Brain pericyte (primary cell): Measurements from ENCODE around the gene SLFN14.
"Not testable (repeated sequence)": the region's sequence is repeated elsewhere in the genome, so short reads cannot be mapped to it uniquely, and the experiment has no call there.

Source experiments
- DNase-seq: peaks from one replicate; pipeline ENCODE4 v3.0.0-alpha.2; 2012; ENCODE audit warnings: low read depth, low spot score

SLFN14 gene

DNA sequence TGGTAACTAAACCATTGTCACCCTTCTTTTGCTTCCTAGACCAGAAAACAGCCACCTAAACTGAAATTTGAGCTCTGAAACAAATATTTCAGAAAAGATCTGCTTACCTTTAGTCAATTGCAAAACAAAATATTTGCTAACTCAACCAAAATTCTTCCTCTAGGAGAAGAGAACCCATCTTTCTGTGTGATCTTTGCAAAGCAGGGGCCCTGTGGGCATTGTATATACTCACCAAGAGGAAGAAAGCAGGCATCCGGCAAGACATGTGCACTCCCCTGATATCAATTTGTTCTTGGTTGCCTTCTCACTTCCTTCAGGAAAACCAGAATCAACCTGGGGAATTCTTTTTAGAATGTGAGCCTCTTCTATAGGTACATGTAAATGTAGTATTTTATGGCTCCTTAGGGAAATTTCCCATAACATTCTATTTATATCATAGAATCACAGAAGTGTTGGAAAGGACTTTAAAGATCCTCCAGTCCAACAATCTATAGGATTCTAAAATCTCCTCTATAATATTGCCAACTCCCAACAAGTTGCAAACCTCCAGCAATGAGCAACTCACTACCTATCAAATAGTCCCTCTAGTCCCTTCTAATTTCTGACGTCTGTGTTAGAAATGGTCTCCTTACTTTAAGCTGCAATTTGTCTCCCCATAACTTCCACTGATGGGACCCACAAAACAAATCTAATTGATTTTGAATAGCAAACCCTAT is 966 bp downstream of the SLFN14 start:
- no peak for DNase-seq

DNA sequence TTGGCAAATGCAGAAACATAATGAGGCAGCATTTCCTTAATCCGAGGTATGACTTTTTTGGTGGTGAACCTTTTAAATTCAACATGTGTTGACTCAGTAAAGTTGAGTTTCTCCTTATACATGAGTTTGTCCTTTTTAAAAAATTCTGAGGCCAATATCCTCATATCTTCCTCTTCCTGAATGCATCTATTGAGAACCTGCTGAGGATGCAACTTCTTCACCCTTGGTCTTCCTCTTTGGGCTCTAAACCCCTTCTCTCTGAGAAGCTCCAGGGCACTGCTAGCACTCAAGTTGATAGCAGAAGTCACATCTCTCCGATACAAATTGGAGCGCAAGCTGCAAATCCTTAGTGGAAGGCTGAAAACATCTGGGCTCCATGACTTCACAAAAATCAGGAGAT is 3.3 kb downstream of the SLFN14 start:
- DNase-seq, result no peak

GRCh38 chr17:35555691-35556090 is 4.9 kb downstream of the SLFN14 start:
- no peak for DNase-seq

DNA sequence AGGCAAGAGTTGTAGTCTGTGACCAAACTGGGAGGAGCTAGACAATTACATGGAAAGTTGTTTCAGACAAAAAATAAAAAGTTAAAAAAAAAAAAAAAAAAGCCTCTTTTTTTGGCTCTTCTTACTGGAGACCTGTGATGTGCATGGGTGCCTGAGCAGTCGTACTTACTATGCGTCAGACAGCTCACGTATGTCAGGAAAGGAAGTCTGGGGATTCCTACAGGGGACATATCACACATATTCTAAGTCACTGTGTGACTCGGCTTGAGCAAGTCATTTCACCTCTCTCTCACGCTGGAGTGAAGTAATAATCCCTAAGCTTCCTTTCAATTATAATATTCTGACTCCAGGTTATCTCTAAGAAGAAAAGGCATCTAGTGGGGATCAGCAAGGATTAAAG is 6.0 kb downstream of the SLFN14 start:
- DNase-seq, result no peak

- DNase-seq, result no peak
These were observed 7.3 kb downstream of the SLFN14 start for GRCh38 chr17:35553310-35553709.

DNA sequence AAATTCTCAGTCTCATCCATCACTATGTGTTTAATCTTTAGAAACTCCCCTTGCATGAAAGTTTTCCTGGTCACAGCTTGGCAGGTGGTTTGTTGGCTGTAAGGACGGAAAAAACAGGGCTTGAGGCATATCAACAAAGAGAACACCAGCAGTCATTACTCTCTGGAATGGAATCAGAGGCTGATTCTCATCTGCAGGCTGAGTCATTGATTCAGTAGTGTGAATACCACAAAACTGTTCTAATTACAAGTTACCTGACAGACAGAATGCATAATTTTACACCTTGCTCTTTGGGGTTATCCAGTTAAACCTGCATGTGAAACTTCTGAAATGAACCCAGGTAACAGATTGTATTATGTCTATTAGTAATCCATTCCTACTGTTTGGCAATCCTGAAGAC is 11.6 kb downstream of the SLFN14 start:
- no peak for DNase-seq

- no peak for DNase-seq
These were observed 12.3 kb downstream of the SLFN14 start for GRCh38 chr17:35548208-35548810.

GRCh38 chr17:35546487-35546886 is 14.1 kb downstream of the SLFN14 start:
- no peak for DNase-seq

GRCh38 chr17:35545150-35545549 is 15.5 kb downstream of the SLFN14 start:
- no peak for DNase-seq

- no peak for DNase-seq
These were observed 16.8 kb downstream of the SLFN14 start for GRCh38 chr17:35543856-35544255.

- no peak for DNase-seq
These were observed 17.6 kb downstream of the SLFN14 start for GRCh38 chr17:35542990-35543389.

- DNase-seq, result no peak
These were observed 19.2 kb downstream of the SLFN14 start for GRCh38 chr17:35541434-35541833.

DNA sequence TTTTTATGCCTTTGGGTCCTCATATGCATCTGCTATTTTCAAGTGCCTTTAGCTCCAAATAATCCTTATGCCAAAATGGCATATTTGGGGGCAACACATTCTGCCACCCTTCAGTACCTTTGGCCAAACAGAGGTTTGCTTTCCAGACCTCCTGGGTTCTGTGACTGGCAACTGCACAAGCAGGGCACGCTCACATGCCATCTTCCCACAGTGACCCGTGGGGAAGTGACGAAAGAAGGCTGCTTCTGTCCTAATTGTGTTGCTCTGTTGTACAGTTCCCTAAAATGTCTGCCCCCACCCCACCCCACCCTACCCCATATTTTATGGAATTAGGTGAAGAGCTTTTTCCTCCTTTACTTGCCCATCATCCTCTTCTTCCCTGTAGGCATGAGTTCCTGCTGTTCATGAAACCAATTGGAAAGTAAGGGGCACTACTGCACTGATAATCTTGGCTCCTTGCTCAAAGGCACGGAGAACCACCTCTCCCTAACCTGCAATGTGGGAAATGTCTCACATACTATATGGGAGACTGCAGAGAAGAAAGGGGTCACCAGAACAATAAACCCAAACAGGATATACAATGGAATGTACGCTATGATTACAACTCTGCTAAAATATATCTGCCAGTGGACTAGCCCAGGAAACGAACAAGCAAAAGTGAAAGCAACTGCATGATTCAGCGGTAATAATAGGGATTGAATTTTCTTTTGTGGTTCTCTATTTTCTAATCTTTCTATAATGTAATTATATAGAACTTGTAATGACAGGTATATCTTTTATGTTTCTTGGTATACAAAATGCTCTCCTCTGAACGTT is 19.8 kb downstream of the SLFN14 start:
- no peak for DNase-seq

DNA sequence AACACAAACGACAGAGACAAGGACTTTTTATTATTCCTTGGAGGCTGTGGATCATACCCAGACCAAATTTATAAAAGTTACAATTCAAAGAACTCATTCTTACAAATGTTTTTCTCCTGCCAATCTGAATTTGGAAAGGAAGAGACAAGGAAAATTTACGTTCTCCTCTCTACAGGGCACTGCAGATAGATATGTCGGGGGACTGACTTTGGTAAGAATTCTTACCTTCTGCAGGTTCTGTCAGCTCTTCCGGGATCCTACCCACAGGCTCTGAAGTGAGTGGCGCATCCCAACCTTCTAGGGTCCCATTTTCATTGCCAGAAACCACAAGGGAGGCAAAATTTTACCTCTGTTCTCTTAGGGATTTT is 21.0 kb downstream of the SLFN14 start:
- no peak for DNase-seq

DNA sequence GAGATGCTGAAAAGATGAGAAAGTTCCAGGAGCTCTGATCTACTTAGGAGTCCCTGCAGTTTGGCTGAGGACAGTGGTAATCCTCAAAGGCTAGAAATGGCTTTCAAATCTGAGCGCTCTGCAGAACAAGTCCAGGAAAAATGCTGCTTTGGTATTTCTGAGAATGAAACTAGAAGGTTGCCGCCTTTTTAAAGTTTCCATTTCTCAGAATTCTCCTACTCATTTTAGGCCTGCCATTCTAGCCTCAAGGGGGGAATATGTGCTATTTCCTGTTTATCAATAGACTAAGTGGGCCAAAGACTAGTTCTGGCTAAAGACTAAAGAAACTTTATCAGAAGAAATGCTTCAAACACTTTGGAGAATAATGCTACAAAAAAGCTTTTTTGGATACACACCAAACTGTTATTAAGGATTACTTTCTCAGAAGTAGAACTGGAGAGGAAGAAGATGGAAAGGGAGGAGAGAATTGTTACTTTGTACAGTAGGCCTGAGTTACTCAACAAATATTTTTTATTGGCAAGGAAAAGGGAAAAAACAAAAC is 22.9 kb downstream of the SLFN14 start, which contains the start of gene SLFN12L:
SLFN12L (minus strand) TSS at position 78 of the 541 bp plus-strand sequence. CDS start 15,314 bp downstream, outside the sequence.
- DNase-seq, result no peak

DNA sequence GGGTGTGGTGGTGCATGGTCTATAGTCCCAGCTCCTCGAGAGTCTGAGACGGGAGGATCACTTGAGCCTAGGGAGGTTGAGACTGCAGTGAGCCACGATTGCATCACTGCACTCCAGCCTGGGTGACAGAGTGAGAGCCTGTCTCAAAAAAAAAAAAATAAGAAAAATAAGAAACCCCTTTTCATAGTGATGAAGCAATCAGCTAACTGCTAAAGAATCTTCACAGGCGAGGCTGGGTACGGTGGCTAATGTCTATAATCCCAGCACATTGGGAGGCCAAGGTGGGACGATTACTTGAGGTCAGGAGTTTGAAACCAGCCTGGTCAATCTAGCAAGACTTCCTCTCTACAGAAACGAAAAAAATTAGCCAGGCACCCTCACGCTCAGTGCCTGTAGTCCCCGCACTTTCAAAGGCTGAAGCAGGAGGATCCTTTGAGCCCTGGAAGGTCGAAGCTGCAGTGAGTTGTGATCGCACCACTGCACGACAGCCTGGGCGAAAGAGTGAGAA is 23.9 kb downstream of the SLFN14 start:
- DNase-seq, result no peak

GRCh38 chr17:35535406-35535805 is 25.2 kb downstream of the SLFN14 start:
- not testable (repeated sequence) for DNase-seq

DNA sequence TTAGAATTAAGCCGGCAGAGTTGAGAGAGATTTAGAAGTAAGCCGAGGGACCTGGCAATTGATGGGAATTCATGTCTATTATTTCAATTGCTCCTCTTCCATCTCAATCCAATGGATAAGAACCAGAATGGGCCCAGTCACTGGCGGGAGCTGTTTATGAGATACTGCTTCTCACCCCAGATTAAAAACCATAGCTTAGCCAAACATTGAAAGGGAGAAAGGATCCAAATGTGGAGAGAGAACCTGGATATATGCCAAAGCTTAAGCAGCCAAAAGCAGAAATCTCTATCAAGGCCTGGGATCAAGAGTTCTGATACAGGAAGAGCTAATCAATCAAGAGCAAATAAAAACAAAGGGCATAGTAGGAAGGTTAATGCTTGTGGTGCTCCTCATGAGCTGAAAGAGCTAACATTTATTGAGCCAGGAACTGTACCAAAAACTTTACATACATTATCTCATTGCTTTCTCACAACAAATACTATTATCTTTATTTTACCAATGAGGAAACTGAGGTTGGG is 26.0 kb downstream of the SLFN14 start:
- no peak for DNase-seq

DNA sequence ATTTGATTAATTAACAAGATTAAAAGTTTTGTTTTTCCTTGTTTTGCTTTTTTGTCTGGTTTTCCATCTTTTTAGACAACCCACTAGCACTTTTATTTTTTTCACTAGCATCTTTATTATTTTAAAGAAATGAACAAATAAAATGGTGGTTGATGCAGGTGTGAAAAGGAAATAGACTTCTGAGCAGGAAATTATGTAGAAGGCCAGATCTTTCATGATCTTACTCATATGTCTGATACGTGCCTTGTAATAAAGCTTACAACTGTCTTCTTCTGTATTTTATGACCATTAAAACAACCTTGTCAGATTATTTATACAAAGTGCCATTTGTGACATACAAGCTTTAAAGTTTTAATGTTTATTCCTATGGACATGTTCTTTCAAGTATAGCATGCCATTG is 29.5 kb downstream of the SLFN14 start:
- no peak for DNase-seq

DNA sequence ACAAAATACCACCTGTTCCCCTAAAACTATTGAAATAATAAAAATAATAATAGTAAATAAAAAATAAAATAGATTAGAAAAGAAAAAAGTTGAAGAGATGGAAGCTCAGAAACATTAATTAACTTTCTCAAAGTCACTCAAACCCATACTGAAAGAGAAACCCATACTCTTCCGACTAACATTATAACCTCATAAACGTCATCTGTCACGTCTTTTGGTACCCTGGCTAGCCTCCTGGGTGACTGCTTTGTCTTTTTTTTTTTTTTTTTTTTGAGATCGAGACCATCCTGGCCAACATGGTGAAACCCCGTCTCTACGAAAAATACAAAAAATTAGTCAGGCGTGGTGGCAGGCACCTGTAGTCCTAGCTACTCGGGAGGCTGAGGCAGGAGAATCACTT is 30.8 kb downstream of the SLFN14 start:
- no peak for DNase-seq

GRCh38 chr17:35529326-35529725 is 31.3 kb downstream of the SLFN14 start:
- not testable (repeated sequence) for DNase-seq

DNA sequence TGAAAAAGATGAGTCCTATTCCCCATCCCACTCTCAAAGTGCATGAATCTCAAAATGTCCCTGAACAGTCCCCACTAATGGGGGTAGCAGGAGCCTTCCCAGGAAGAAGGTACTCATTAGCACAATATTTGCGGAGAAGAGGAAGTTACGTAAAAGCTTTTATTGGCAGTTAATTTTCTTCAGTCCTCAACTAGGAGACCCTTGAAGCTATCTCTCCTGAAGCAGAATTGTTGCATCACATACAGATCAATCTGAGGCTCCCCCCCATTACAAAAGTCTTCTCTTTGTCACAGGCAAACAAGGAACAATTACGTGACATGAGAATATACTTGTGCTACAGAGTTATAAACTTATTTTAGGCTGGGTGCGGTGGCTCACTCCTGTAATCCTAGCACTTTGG is 37.3 kb downstream of the SLFN14 start:
- DNase-seq, result no peak
